H9 (cell line): ENCODE measurements around the gene MORN1. TPM values are rescaled to one million over a fixed set of nuclear protein-coding genes. Genes with fewer than 3 reads are reported as not detected.

ENCODE experiments used
- DNase-seq: peaks from one replicate; pipeline ENCODE4 v3.0.0-alpha.2; 2017
- H2AFZ ChIP-seq: one replicate; pipeline ENCODE4 v1.6.1; 2013; ENCODE audit warnings: mild to moderate bottlenecking, low read length, control low read depth, moderate library complexity
- H2AK5ac ChIP-seq: 2 replicates; pipeline ENCODE4 v1.6.1; 2013; ENCODE audit warnings: low read length, control low read depth, mixed read lengths; ENCODE audit not compliant: insufficient read length
- H2BK120ac ChIP-seq: one replicate; pipeline ENCODE4 v1.6.1; 2013; ENCODE audit warnings: low read depth, mild to moderate bottlenecking, low read length, control low read depth, inconsistent platforms; ENCODE audit not compliant: poor library complexity, severe bottlenecking
- H2BK12ac ChIP-seq: 2 replicates; pipeline ENCODE4 v1.6.1; 2013; ENCODE audit warnings: low read length, control low read depth, mixed read lengths, low read depth; ENCODE audit not compliant: insufficient read length
- H2BK15ac ChIP-seq: 2 replicates; pipeline ENCODE4 v1.6.1; 2013; ENCODE audit warnings: low read depth, low read length, control low read depth
- H2BK20ac ChIP-seq: one replicate; pipeline ENCODE4 v1.6.1; 2013; ENCODE audit warnings: low read depth, mild to moderate bottlenecking, low read length, control low read depth, inconsistent platforms; ENCODE audit not compliant: poor library complexity, severe bottlenecking
- H2BK5ac ChIP-seq: 2 replicates; pipeline ENCODE4 v1.6.1; 2013; ENCODE audit warnings: low read length, control low read depth, mixed read lengths; ENCODE audit not compliant: insufficient read length
- H3K14ac ChIP-seq: 2 replicates; pipeline ENCODE4 v1.6.1; 2013; ENCODE audit warnings: low read length, control low read depth; ENCODE audit not compliant: insufficient read depth
- H3K18ac ChIP-seq: 2 replicates; pipeline ENCODE4 v1.6.1; 2013; ENCODE audit warnings: low read depth, mild to moderate bottlenecking, mixed read lengths, low read length, control low read depth; ENCODE audit not compliant: insufficient read length
- H3K23ac ChIP-seq: 2 replicates; pipeline ENCODE4 v1.6.1; 2013; ENCODE audit warnings: low read length, control low read depth, mixed read lengths, low read depth; ENCODE audit not compliant: insufficient read length
- H3K23me2 ChIP-seq: 2 replicates; pipeline ENCODE4 v1.6.1; 2013; ENCODE audit warnings: low read depth, mild to moderate bottlenecking, mixed read lengths, low read length, control low read depth; ENCODE audit not compliant: insufficient read length, poor library complexity, severe bottlenecking
- H3K27ac ChIP-seq: 2 replicates; pipeline ENCODE4 v1.5.1; 2013; ENCODE audit warnings: low read length, control low read depth, mixed read lengths, low read depth; ENCODE audit not compliant: insufficient read length
- H3K27me3 ChIP-seq: 2 replicates; pipeline ENCODE4 v1.6.1; 2013; ENCODE audit warnings: low read length, control low read depth, inconsistent platforms; ENCODE audit not compliant: insufficient read depth
- H3K4ac ChIP-seq: 2 replicates; pipeline ENCODE4 v1.6.1; 2013; ENCODE audit warnings: low read depth, mild to moderate bottlenecking, control low read depth, inconsistent platforms, low read length, moderate library complexity
- H3K4me1 ChIP-seq: 2 replicates; pipeline ENCODE4 v1.6.1; 2013; ENCODE audit warnings: low read length, control low read depth, inconsistent platforms; ENCODE audit not compliant: insufficient read depth
- H3K4me2 ChIP-seq: 2 replicates; pipeline ENCODE4 v1.6.1; 2013; ENCODE audit warnings: low read length, control low read depth, mixed read lengths; ENCODE audit not compliant: insufficient read length, insufficient read depth
- H3K56ac ChIP-seq: 2 replicates; pipeline ENCODE4 v1.6.1; 2013; ENCODE audit warnings: low read depth, mild to moderate bottlenecking, mixed read lengths, low read length, control low read depth; ENCODE audit not compliant: insufficient read length
- H3K79me1 ChIP-seq: 2 replicates; pipeline ENCODE4 v1.6.1; 2013; ENCODE audit warnings: low read depth, mild to moderate bottlenecking, moderate library complexity, low read length, control low read depth, inconsistent platforms; ENCODE audit not compliant: insufficient read depth, poor library complexity, severe bottlenecking
- H3K79me2 ChIP-seq: 2 replicates; pipeline ENCODE4 v1.6.1; 2013; ENCODE audit warnings: low read length, control low read depth, inconsistent platforms; ENCODE audit not compliant: insufficient read depth
- H3K9ac ChIP-seq: 2 replicates; pipeline ENCODE4 v1.6.1; 2013; ENCODE audit warnings: low read length, control low read depth, mixed read lengths; ENCODE audit not compliant: insufficient read length; ENCODE audit errors: extremely low read depth
- H3K9me3 ChIP-seq: one replicate; pipeline ENCODE4 v1.6.1; 2013; ENCODE audit warnings: low read depth, low read length, inconsistent platforms; ENCODE audit not compliant: control insufficient read depth
- H3T11ph ChIP-seq: one replicate; pipeline ENCODE4 v1.6.1; 2013; ENCODE audit warnings: mild to moderate bottlenecking, low read length, control low read depth, inconsistent platforms
- H4K20me1 ChIP-seq: one replicate; pipeline ENCODE4 v1.6.1; 2013; ENCODE audit not compliant: control insufficient read depth, insufficient read length, insufficient read depth
- H4K5ac ChIP-seq: 2 replicates; pipeline ENCODE4 v1.6.1; 2013; ENCODE audit warnings: low read depth, mild to moderate bottlenecking, mixed read lengths, low read length, control low read depth; ENCODE audit not compliant: insufficient read length
- H4K8ac ChIP-seq: replicated peaks from 2 replicates; pipeline ENCODE4 v1.6.1; 2013; ENCODE audit warnings: low read length, control low read depth, mixed read lengths, low read depth; ENCODE audit not compliant: insufficient read length
- H4K91ac ChIP-seq: 2 replicates; pipeline ENCODE4 v1.6.1; 2013; ENCODE audit warnings: low read depth, mild to moderate bottlenecking, moderate library complexity, mixed read lengths, low read length, control low read depth; ENCODE audit not compliant: insufficient read length
- H3K27ac Mint-ChIP-seq, 3 experiments: 2 replicates in 2 of 3; 3 replicates in 1 of 3; pipeline ENCODE4 v1.8.0; 2020 to 2021; ENCODE audit warnings: mixed read lengths in 3 of 3, mild to moderate bottlenecking in 1 of 3, moderate library complexity in 1 of 3
- H3K27me3 Mint-ChIP-seq: 2 replicates; pipeline ENCODE4 v1.8.0; 2021; ENCODE audit warnings: low read depth, mild to moderate bottlenecking, moderate library complexity, mixed read lengths
- H3K36me3 Mint-ChIP-seq, 3 experiments: 2 replicates in 2 of 3; 3 replicates in 1 of 3; pipeline ENCODE4 v1.8.0; 2020 to 2021; ENCODE audit warnings: low read depth in 3 of 3, mixed read lengths in 3 of 3; ENCODE audit not compliant: insufficient read depth in 1 of 3
- H3K4me1 Mint-ChIP-seq, 2 experiments: 2 replicates each; pipeline ENCODE4 v1.8.0; 2020; ENCODE audit warnings: mixed read lengths in 2 of 2
- H3K4me3 Mint-ChIP-seq, 2 experiments: 2 replicates in 1 of 2; 3 replicates in 1 of 2; pipeline ENCODE4 v1.8.0; 2020 to 2021; ENCODE audit warnings: mild to moderate bottlenecking in 2 of 2, mixed read lengths in 2 of 2, moderate library complexity in 1 of 2
- H3K9me3 Mint-ChIP-seq, 2 experiments: 2 replicates in 1 of 2; 3 replicates in 1 of 2; pipeline ENCODE4 v1.8.0; 2020; ENCODE audit warnings: mild to moderate bottlenecking in 2 of 2, mixed read lengths in 2 of 2, moderate library complexity in 1 of 2
- WGBS: extraction: QIAGEN DNeasy Blood & Tissue Kit; methylation state at CpG from one replicate; pipeline ENCODE4 v1.1.7; 2013; ENCODE audit warnings: missing lambda C conversion rate, low lambda C conversion rate, mixed read lengths; ENCODE audit not compliant: insufficient read length; ENCODE audit errors: extremely low coverage; 5-methylcytosine and 5-hydroxymethylcytosine counted together
- total RNA-seq: library from RNA; stranded (reverse); gene quantifications from 2 replicates; pipeline ENCODE4 v1.2.1, GENCODE V29; 2021
- TF ChIP-seq, protein P1 (sequence below): fragments of 200-600 bp; sonication (generic); conservative IDR thresholded peaks from 3 replicates; pipeline ENCODE4 v1.8.0; 2021; ENCODE audit warnings: antibody characterized with exemption, mild to moderate bottlenecking

MORN1 gene
- total RNA-seq, 1 experiment from 2014 or later = 12.7 TPM

DNA sequence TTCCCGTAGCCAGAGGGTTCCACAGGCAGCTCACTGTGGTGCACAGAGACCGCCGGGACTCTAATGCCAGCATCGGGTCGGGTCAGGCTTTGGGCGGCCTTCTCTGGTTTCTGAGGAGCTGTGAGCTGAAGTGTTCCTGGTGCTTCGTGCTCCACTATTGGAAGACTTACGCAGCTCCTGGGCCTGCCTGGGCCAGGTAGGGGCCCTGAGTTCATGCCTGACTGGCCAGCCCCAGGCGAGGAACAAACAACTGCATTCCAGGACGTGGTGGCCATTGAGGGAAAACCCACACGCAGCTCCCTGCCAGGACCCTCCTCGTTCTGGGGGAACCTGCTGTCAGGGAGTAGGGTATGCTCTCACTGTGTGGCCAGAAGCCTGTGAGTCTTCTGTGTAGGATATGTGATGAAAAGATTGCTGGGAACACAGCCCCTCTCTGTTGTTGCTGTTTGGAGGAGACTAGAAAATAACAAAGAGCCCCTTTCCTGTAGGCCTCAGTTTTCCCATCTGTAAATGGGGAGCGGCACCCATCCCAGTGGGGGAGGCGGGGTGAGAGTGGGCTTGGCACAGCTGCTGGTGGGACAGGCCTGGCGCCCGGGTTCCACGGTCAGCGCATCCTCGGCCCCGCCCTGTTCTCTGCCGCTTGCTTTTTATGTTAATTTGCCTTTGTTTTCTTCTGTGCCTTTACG lies 8.7 kb upstream of the MORN1 start:
- Histone ChIP-seq H4K91ac (no peak overlapping the region), H2BK12ac (no peak overlapping the region), H3K18ac (no peak overlapping the region), H3K4me2 (no peak overlapping the region), H3K79me2 (no peaks in the 10 kb centered on the region; the same call in 1 of the 2 replicates), H2AFZ (no peak overlapping the region), H4K20me1 (no peaks in the 10 kb centered on the region), H2BK5ac (no peak overlapping the region), H3K27ac (no peak overlapping the region), H3K79me1 (no peaks in the 10 kb centered on the region), H3K23me2 (no peaks in the 10 kb centered on the region), H3K4ac (no peak overlapping the region), H3K9ac (no peak overlapping the region), H3K9me3 (no peaks in the 10 kb centered on the region), H3K27me3 (no peaks in the 10 kb centered on the region), H3T11ph (no peak overlapping the region), H2BK20ac (no peak overlapping the region), H2BK15ac (no peak overlapping the region), H3K4me1 (no peaks in the 10 kb centered on the region), H2AK5ac (no peak overlapping the region), H3K14ac (no peak overlapping the region), H4K5ac (no peak overlapping the region), H3K23ac (no peak overlapping the region), H2BK120ac (no peak overlapping the region), H4K8ac (no peak overlapping the region), H3K56ac (no peak overlapping the region)
- Mint-ChIP-seq H3K27me3 (no peaks in the 10 kb centered on the region), H3K36me3 (peaks cover 9 to 83% (median 80%) of the 10 kb centered on the region in 3 experiments; a peak in 6 of 7 replicates), H3K4me3 (no peak overlapping the region), H3K27ac (0 out of 7 replicates have a peak overlapping the region, but pooled peaks of 1 of the 3 experiments have one; percentile 32), H3K9me3 (no peaks in the 10 kb centered on the region), H3K4me1 (no peaks in the 10 kb centered on the region)
- WGBS = no CpG with 5 or more reads among the region's 22 CpGs
- DNase-seq = no peak
- TF ChIP-seq, protein P1, sequence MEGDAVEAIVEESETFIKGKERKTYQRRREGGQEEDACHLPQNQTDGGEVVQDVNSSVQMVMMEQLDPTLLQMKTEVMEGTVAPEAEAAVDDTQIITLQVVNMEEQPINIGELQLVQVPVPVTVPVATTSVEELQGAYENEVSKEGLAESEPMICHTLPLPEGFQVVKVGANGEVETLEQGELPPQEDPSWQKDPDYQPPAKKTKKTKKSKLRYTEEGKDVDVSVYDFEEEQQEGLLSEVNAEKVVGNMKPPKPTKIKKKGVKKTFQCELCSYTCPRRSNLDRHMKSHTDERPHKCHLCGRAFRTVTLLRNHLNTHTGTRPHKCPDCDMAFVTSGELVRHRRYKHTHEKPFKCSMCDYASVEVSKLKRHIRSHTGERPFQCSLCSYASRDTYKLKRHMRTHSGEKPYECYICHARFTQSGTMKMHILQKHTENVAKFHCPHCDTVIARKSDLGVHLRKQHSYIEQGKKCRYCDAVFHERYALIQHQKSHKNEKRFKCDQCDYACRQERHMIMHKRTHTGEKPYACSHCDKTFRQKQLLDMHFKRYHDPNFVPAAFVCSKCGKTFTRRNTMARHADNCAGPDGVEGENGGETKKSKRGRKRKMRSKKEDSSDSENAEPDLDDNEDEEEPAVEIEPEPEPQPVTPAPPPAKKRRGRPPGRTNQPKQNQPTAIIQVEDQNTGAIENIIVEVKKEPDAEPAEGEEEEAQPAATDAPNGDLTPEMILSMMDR = no peak
